Measurements from ENCODE around the gene HOXC11. TPM values are rescaled to one million over a fixed set of nuclear protein-coding genes. Genes with fewer than 3 reads are reported as not detected.

HOXC11 gene
- total RNA-seq, 1 donor from 2014 or later: 1.7 TPM

GRCh38 chr12:54009171-54010052 lies 36.5 kb downstream of the HOXC11 start:
- no peak for DNase-seq (ENCODE audit: low spot score)

GRCh38 chr12:54010053-54010971 lies 37.4 kb downstream of the HOXC11 start:
- no peak for DNase-seq (ENCODE audit: low spot score)

DNA sequence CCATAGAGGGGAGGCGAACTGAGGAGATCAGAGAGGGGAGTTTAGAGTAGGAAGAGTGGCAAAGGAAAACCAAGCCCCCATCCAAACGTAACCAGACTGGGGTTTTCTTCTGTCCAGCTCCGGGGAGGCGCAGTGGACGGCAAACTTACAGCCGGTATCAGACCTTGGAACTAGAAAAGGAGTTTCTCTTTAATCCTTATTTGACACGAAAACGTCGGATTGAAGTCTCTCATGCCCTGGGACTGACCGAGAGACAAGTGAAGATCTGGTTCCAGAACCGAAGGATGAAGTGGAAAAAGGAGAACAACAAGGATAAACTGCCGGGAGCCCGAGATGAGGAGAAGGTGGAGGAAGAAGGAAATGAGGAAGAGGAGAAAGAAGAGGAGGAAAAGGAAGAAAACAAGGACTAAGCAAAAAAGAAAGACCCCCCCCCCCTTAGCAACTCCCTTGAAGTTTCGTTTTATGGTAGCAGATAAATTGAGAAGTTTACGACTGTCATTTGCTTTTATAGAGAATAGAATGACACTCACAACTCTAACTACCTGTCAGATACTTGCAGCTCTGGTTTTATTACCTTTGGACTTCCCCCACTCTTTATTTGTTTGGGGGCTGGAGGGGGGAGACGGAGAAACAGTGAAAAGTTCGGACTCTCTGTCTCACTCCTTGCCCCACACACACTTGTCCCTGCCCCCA lies 38.2 kb downstream of the HOXC11 start:
- DNase-seq (ENCODE audit: low spot score): no peak

GRCh38 chr12:54011665-54012532 lies 39.0 kb downstream of the HOXC11 start:
- DNase-seq (ENCODE audit: low spot score): no peak

DNA sequence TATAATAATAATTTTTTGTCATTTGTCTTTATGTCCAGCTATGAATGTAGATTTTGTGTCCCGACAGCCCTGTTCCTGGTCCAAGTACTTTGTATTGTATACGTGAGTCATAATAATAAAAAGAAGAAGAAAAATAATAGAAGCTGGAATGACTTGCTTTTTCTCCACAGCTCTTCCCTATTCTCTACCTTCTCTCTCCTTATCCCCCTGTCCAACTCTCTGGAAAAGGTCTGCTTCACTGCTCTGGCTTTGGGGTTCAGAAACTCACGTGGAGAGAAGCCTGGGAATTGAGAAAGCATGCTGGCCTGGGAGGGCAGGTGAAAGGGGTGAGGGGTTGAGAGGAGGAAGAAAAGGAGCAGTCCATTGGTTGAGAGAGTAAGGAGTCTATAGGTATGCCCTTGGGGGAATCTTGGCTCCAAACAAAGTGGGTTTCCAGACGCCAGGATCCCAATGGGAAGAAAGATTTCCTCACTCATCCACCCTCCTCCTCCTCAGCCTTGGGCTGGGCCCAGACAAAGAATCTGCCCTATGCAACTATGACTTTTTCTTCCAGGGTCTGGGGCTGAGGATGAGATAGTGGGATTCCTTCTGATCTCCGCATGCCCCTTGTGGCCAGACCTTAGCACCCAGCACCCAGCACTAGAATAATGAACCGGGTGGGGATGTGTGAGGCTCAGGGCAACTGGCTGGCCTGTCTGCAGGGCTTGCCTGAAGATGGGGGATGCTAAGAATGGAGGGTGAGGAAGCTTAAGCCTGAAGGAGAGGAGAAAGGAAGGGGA lies 39.9 kb downstream of the HOXC11 start:
- no peak for DNase-seq (ENCODE audit: low spot score)

- DNase-seq (ENCODE audit: low spot score): no peak
Measured at GRCh38 chr12:54014377-54015017, 41.6 kb downstream of the HOXC11 start.

- no peak for DNase-seq (ENCODE audit: low spot score)
Measured at GRCh38 chr12:54015018-54015931, 42.3 kb downstream of the HOXC11 start.

GRCh38 chr12:54016051-54016450 lies 43.1 kb downstream of the HOXC11 start:
- DNase-seq (ENCODE audit: low spot score): no peak

GRCh38 chr12:54016478-54016964 lies 43.6 kb downstream of the HOXC11 start:
- no peak for DNase-seq (ENCODE audit: low spot score)

GRCh38 chr12:54017027-54017788 lies 44.3 kb downstream of the HOXC11 start:
- no peak for DNase-seq (ENCODE audit: low spot score)

GRCh38 chr12:54017878-54018467 lies 45.0 kb downstream of the HOXC11 start:
- DNase-seq (ENCODE audit: low spot score): peak; percentile 77

- DNase-seq (ENCODE audit: low spot score): no peak
Measured at GRCh38 chr12:54018468-54018984, 45.6 kb downstream of the HOXC11 start.

GRCh38 chr12:54019091-54019811 lies 46.3 kb downstream of the HOXC11 start:
- no peak for DNase-seq (ENCODE audit: low spot score)

DNA sequence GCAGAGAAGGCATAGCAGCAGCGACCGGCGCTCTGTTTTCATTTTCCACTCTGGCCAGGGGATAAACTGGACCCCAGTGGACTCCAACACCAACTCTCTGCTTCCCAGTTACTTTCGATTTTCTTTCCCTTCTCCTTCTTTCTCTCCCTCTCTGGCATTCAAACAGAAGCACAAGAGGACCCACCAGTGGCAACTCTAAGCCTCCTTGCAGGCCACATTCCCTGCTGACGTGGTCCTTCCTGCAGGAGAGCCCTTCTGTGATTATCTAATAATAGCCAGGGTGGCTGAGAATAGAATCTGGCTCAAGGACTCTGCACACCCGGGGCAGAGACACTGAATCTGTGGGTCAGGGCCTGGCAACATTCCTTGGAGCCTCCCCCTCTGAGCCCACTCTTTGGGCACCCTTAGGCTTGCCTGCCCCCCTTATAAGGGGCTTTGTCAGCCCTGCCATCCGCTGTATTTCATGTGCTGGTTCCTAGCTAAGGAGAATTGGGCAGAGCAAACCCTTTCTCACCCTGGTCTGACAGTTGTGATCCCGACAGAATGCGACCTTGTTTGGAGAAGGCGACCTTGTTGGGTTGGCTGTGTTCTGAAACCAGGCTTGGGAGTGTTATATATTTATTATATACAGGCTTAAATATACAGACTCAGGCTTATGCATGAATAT lies 47.1 kb downstream of the HOXC11 start:
- no peak for DNase-seq (ENCODE audit: low spot score)

DNA sequence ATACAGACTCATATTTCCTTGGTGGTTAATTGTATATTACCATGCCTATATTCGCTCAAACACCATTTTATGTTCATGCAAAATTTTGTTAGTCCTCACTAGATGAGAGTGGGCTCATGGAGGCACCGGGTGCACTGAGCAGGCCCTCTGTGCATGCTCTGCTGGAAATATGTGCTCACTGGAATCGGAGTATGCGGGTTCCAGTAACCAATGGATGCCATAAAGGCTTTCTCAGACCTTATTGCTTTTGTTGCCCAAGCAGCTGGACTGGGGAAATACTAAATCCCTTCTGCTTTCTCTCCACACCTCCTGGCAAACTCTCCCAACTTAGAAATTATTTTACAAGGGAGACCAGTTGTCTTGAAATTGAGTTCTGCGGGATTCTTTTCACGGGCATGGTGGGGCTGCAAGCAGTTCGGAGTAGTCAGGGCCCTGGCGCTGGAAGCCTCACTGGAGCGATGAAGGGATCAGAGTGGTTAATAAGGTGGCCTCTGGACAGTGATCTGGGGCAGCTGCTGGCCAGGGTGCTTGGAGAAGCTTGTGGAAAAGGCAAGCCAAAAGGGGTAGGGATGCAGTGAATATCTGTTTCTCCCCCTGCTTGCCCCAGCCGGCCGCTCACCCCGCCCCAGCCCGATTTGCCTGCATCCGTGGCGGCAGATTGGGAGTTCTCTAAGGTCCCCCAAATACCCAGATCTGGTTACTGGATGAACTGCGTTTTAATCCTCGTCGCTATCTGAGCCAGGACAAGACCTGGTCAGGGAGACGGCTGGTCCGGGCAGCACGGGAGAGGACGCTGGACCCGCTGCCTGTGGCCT lies 47.9 kb downstream of the HOXC11 start:
- DNase-seq (ENCODE audit: low spot score): no peak
